Renal pelvis (tissue), 4 donors: Measurements from ENCODE around the gene PDHX. TPM values are rescaled to one million over a fixed set of nuclear protein-coding genes. Genes with fewer than 3 reads are reported as not detected.

Source experiments
- DNase-seq: peaks from one replicate; pipeline ENCODE4 v3.0.0-alpha.2; 2013
- polyA plus RNA-seq, 3 donors: library from polyadenylated mRNA; unstranded; fragments of 120-200 nt; gene quantifications; one replicate each; pipeline ENCODE4 v1.2.1, GENCODE V29; 2013; ENCODE audit not compliant: insufficient read length in 3 of 3

The PDHX gene
- polyA plus RNA-seq, 3 donors, result 36.5 to 37.2 (median 37.2) TPM

- DNase-seq, result no peak
Observed at GRCh38 chr11:34978236-34979191, 62.1 kb downstream of the PDHX start.

DNA sequence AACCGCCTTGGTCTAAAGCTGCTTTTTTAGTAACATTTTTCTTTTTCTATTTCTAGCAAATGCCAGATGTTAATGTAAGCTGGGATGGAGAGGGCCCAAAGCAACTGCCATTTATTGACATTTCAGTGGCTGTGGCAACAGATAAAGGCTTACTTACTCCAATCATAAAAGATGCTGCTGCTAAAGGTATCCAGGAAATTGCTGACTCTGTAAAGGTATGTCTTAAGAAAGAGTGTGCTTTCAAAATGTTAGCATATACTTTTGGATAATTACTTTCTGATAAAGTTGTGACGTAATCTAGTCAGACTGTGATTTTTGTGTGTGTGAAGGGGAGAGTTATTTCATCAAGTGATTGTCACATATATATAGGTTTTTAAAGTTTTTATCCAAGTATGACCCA is 68.1 kb downstream of the PDHX start:
- no peak for DNase-seq

GRCh38 chr11:34986883-34987520 is 70.6 kb downstream of the PDHX start:
- no peak for DNase-seq

DNA sequence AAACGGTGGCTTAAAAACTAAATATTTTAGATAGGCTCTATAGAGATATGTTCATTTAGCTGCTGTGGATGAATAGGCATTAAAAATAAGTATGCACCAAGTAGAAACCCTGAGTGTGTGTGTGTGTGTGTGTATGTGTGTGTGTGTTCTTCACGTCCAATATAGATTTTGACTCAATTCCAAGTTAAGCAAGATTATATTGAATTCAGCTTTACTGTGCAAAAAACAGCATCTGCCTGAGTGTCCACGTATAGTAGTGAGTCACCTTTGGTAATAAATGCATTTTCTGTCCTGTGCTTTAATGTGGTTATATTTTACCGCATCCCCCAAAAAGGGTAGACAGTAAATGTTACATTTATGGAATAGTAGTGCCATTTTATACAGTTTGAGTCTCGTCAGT is 71.2 kb downstream of the PDHX start:
- DNase-seq, result no peak

- DNase-seq, result no peak
Observed at GRCh38 chr11:34988294-34989255, 72.2 kb downstream of the PDHX start.

GRCh38 chr11:34990916-34991315 is 74.5 kb downstream of the PDHX start:
- no peak for DNase-seq

- no peak for DNase-seq
Observed at GRCh38 chr11:34994854-34995253, 78.4 kb downstream of the PDHX start.

- no peak for DNase-seq
Observed at GRCh38 chr11:34996958-34997357, 80.5 kb downstream of the PDHX start.

- DNase-seq, result no peak
Observed at GRCh38 chr11:34997952-34998528, 81.6 kb downstream of the PDHX start.

- DNase-seq, result no peak
Observed at GRCh38 chr11:34999453-34999852, 83.0 kb downstream of the PDHX start.

GRCh38 chr11:35003186-35003585 is 86.8 kb downstream of the PDHX start:
- DNase-seq, result no peak

DNA sequence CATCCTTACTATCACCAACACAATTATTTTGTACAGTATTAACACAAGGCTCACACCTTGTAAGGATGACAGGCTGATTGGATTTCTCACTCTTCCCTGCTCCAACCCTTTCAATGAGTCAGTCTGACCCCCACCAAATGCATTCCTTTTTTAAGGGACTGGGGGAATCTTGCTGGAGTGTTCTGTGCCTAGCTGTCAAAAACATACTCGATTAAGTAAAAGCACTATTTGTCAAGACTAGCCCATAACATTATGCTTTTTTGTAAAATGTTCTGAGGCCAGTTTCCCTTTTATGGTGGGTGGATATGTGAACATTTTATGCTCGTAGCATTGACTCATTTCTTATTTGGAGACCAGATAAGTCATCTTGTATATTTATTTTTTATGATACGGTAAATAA is 87.2 kb downstream of the PDHX start:
- DNase-seq, result no peak

- no peak for DNase-seq
Observed at GRCh38 chr11:35005141-35005780, 88.8 kb downstream of the PDHX start.

DNA sequence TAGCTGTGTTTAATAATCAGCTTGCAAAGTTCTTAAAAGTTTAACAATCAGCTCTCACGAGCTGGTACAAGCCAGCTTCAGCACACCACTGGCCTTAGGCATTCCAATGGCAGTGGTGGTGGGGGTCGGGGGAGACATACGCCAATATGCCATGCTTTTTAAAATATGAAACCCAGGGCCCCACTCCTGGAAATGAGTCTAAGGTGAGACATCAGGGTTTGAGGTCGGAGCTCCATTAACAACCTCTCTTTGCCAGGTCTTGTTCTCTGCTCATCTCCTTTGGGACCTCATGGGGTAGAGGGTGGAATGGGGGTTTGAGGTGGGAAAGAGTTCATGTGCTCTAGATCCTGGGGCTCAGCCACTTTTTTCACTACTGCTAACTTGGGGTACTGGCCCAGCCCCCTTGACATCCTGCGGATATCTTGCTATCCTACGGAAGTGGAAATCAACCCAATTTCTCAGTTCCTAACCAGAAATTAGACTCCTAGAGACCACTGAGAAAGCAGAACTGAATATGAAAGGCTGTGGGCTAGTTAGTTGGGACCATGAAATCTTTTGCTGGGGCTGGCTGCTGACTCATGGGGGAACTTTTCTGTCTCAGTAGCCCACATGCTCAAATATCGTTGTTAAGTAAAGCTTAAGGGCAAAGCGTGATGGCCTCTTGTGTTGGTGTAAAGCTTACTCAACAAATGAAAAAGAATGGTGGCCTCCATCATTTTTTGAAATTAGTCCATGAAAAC is 90.1 kb downstream of the PDHX start:
- DNase-seq, result no peak

- no peak for DNase-seq
Observed at GRCh38 chr11:35007277-35007676, 90.9 kb downstream of the PDHX start.

GRCh38 chr11:35009191-35009943 is 92.9 kb downstream of the PDHX start:
- DNase-seq, result no peak

DNA sequence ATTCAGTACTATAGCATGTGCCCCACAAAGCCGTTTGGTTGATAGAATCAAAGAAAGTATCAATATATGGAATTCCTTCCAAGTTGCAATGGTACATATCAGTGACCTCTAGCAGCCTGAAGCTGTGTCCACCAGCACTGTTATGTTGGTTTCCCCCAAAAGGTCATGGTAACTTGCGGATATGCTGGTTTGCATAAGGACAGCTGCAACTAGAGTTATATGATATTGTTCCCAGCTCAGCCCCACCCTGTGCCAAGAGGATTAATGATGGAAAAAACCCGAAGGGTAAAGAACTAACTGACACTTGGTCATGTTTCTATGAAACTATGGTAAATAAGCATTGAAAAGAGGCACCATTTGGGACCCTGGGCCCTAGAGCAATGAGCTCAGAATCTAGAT is 93.5 kb downstream of the PDHX start:
- no peak for DNase-seq

DNA sequence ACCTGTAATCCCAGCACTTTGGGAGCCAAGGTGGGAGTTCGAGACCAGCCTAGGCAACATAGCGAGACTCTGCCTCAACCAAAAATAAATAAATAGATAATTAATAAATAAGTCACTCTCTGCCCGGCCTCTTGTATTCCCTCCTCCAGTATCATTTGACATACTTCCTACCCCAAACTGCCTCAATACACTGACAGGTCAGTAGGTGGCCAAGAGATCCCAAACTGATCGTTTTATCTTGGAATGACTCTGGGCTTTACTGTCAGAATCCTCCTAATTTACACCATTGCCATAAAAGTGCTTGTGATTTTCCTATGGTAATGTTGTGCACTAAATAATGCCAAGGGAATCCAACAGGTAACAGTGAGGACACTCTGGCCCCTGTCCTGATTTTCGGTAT is 94.2 kb downstream of the PDHX start:
- DNase-seq, result no peak

GRCh38 chr11:35011389-35011788 is 95.0 kb downstream of the PDHX start:
- DNase-seq, result no peak

DNA sequence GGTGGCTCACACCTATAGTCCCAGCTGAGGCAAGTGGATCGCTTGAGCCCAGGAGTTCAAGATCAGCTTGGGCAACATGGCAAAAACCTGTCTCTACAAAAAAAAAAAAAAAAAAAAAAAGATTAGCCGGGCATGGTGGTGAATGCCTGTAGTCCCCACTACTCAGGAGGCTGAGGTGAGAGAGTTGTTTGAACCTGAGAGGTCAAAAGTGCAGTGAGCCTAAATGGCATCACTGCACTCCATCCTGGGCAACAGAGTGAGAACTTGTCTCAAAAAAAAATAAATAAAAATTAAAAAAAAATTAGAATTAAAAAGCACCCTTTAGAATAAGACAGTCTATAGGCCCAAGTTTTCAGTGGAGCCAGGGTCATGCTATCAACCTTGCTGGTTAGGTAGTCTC is 95.5 kb downstream of the PDHX start:
- DNase-seq, result no peak
